H54 (cell line): Measurements from ENCODE around the gene NOM1.

Experiments used
- DNase-seq: peaks from one replicate; pipeline ENCODE4 v3.0.0; 2011; ENCODE audit warnings: low spot score, mixed read lengths; ENCODE audit not compliant: insufficient read length
- FAIRE-seq: peaks from 3 replicates; lab custom pipeline; 2011; peaks lifted over from hg19 to GRCh38; lab: Jason Lieb, UNC
- POLR2A ChIP-seq: IDR thresholded peaks from 2 replicates; pipeline ENCODE4 v1.6.1; 2011; ENCODE audit warnings: low read depth, mild to moderate bottlenecking, low read length

NOM1 gene

DNA sequence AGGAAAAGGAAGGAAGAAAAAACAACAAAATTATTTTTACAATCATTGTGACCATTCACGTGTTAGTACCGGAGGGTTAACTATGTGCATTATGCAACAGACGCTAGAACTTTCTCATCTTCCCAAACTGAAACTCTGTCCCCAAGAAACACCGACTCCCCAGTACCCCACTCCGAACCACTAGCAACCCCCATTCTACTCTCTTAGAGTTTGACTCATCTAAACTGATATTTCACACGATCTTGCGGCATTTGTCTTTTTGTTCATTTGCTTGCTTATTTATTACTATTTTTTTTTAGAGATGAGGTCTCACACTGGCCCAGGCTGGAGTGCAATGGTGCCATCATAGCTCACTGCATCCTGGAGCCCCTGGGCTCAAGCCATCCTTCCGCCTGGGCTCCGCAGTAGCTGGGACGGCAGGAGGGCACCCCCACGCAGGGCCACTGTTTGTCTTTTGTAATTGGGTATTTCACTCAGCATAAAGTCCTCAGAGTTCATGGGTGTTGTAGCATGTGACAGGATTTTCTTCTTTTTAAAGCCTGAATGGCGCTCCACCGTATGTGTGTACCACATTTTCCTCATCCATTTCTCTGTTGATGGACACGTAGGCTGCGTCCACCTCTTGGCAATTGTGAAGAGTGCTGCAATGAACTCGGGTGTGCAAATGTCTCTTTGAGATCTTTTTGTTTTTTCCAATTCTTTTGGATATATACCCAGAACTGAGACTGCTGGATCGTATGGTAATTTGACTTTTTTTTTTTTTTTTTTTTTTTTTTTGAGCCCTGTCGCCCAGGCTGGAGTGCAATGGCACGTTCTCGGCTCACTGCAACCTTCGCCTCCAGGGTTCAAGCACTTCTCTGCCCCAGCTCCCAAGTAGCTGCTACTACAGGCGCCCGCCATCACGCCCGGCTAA, 51.5 kb downstream of the NOM1 start:
- FAIRE-seq (no peak), DNase-seq (no peak)
- no peak for TF ChIP-seq POLR2A

DNA sequence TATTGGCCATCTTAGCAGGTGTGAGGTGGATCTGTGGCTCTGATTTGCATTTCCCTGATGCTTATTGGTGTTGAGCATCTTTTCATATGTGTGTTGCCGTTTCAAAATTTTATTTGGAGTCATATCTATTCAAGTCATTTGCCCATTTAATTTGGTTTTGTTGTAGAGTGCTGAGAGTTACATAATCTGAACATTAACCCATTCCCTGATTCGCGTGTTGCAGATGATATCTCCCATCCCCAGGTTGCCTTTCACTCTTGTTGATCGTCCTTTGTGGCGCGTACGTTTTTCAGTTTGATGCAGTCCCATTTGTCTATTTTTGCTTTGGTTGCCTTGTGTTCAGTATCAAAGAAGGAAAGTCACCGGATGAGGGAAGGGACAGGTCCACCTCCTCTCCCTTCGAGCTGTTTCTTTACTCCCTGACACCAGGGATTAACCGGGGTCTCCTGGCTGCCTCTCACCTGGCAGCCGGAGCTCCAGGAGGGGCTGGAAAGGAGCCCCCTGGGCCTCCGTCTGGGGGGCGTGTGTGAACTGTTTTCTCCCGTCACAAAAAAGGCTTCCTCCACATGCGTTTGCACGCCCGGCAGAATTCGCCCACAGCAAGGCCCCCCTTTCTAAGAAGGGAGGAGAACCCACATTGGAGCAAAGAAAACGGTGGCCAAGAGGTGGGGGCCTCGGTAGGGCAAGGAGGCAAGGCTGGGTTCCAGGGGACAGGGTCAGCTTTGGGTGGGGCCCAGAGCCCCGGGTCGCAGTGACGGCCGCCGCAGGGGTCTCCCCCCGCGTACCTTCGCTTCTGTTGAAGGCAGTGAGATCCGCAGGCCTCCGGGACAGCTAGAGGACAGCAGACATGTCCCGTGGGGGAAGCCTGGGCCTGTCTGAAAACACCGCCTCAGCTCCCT, 52.7 kb downstream of the NOM1 start:
- no peak for DNase-seq
- TF ChIP-seq POLR2A = no peak
- FAIRE-seq = no peak

DNA sequence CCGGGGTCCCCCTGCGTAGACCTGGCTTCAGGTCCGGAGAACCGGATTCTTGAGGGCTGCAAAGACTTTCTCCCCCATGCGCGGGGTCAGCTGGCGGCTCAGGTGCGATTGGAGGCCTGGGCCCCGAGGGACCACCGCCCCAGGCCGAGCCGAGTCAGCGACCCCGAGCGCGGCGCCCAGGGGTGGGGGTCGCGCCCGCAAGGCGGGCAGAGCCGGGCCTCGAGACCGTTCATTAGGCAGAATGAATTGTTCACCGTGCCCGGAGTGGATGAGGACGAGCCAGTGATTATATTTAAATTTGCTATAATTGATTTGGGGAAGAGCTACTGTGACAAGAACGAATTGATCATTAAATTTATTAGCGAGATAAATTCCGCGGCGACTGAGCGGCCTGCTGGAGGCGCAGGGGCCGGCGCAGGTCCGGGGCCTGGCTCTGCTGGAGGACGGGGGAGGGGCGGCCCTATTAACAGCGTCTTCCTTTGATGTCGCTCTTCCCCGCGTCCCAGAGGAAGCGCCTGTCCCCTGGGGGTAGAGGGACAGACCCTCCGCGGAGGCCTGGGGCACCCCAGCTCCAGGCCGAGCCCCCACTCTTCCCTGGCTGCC, 53.4 kb downstream of the NOM1 start:
- no peak for TF ChIP-seq POLR2A
- DNase-seq (no peak), FAIRE-seq (no peak)

DNA sequence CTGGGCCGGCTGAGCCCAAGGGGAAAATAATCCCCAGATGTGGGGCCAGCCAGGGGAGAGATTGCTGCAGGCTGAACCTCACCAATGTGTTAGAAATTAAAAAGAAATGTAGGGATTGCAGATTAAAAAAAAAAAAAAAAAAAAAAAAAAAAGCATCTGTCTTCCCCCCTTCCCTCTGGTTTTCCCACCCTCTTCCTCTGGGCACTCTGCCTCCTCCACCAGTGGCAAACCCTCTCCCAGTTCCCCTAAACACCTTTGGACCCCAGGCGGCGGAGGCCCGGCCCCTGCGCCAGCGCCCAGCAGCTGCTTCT, 53.9 kb downstream of the NOM1 start:
- no peak for FAIRE-seq
- DNase-seq = no peak
- TF ChIP-seq POLR2A = no peak

DNA sequence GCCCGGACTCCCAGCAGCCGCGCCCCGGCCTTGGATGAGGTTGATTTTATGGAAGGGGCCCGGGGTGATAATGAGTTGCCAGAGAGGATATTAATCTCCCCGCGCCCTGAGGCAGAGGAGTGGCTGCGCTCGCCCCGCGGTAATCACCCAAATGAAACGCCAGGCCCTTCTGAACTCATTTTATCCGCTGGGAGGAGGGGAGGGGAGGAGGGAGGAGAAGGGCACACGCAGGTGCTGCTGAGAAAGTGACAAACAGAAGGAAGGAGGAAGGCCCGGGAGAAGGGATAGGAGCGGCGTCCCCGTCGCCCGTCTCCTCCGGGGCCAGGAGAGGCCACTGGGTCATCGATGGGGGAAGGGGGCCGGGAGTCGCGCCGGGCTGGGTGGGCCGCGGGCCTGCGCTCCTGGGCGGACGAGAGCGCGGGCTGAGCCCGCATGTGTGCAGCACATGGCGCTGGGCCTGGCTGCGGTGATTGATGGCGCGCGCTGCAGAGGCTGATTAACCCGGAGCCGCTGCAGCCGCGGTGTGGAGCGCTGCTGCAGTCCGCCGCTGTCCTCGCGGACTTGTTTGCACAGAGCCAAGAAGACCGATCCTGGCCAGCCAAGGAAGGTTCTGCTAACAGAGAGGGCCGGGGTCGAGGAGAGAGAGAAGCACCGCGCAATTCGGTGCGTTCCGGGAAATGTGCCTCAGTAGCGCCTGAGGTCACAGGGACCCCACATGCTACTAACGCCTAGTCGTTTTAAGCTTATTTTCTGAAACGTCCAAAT, 54.4 kb downstream of the NOM1 start:
- FAIRE-seq = no peak
- no peak for TF ChIP-seq POLR2A
- DNase-seq = no peak

DNA sequence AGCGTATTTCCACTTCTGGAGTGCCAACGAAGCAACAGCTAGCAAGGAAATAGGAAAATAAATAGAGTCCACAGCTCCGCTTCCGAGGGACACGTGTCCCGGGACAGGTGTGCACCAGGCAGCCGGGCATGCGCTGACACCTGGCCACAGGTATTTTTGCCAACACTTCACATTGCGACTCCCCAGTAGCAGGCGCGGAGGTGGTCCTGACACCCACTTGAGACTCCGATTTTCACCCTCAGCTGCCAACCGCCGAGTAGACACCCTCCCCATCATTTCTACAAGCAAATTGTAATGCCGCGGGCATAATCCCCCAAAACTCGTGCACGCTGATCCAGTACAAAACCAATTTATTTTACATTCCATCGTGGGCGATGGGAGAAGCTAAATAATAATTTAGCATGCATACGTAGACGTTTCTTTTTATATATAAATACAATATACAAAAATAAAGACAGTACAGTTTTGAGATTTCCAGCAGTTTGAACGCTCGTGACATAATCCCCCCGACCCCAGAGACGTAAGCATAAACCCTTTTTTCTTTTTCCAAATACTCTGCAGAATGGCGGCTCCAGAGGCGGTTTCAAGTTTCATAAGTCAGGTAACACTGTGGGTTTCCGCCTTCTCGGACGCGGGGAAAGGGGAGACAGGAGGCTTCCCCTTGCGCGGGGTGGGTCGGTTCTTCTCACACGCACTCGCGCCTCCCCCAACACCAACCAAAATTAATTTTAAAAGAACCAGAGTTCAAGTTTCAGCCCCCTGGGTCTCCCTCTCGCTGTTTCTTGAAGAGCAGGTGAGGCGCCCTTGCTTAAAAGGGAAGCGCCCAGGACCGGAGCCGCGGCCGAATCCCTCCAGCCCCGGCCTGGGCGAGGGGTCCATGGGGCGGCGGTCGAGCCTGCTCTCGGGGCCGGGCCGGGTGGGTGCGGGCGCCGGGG, 55.3 kb downstream of the NOM1 start:
- FAIRE-seq (no peak), DNase-seq (no peak)
- no peak for TF ChIP-seq POLR2A

DNA sequence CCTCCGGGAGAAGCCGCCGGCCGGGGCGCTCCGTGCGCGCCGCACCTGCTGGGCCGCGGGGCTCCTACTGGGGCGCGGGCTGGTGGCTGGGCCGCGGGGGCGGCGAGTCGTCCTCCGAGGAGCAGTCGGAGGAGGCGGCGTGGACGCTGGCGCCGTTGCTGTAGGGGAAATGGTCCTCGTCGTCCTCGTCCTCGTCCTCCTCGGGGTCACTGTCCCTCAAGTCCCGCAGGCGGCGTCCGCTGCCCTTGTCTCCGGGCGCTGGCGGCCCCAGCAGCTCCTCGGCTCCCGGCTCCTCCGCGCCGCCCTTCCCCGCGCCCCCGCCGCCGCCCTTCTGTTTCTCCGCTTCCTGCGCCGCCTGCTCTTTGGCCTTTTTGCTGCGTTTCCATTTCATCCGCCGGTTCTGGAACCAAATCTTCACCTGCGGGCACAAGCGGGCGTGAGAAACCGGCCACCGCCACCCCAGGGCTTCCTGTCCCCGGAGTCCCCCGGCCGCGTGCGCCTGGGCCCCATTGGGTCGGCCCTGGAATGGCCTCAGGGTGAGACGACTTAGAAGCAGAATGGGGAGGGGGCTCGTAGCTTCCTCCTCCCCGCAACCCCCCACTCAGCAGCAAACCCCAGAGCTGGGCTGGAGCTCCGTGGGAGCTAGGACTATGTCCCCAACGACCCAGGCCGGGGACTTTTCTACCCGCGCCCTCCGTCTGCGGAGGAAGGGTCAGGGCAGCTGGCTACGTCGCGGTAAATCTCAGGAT, 56.1 kb downstream of the NOM1 start:
- no peak for TF ChIP-seq POLR2A
- DNase-seq (no peak), FAIRE-seq (no peak)

DNA sequence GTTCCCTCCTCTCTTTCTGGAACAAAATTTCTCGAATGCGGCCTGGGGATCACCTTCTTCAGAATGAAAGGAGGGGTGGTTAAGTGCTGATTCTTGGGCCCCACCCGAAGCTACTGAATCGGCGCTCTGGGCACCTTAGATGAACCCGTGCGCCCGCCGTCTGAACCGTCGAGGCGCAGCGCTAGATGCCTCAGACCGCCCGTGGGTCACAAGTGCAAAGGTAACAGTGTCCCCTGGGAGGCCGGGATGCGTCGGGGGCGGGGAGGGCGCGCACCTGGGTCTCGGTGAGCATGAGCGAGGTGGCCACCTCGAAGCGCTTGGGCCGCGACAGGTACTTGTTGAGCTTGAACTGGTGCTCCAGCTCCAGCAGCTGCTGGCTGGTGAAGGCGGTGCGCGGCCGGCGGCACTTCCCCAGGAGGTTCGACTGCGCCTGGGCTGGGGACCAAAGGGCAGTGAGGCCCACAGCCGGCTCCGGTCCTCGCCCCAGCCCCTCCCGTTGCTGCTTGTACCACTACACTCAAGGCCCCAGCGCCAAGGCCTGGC, 56.8 kb downstream of the NOM1 start:
- TF ChIP-seq POLR2A = no peak
- DNase-seq (no peak), FAIRE-seq (no peak)

DNA sequence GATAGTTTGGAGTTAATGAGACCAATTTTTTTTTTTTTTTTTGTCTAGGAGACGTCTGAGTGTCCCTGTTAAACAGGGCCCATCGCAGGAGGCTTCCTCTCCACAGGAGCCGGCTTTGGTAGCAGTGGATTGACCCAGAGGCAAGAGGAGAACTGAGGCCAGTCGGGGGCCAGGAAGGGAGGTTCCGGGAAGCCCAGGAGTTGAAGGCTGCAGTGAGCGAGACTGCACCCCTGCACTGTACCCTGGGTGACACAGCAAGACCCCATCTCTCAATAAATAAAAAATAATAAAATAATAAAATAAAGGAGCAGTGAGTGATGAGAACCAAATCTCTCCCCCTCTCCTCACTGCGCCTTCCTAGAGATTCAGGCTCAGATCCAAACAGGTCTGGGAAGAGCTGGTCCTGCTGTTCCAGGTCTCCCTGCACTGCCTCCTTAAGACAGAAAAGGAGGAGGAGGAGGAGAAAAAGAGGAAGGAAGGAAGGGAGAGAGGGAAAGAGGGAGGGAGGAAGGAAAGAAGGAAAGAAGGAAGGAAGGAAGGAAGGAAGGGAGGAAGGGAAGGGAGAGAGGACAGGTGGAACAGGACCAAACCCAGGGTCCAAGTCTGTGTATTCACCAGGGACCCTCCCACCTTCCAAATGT, 57.4 kb downstream of the NOM1 start:
- no peak for DNase-seq
- TF ChIP-seq POLR2A = no peak
- FAIRE-seq = no peak

DNA sequence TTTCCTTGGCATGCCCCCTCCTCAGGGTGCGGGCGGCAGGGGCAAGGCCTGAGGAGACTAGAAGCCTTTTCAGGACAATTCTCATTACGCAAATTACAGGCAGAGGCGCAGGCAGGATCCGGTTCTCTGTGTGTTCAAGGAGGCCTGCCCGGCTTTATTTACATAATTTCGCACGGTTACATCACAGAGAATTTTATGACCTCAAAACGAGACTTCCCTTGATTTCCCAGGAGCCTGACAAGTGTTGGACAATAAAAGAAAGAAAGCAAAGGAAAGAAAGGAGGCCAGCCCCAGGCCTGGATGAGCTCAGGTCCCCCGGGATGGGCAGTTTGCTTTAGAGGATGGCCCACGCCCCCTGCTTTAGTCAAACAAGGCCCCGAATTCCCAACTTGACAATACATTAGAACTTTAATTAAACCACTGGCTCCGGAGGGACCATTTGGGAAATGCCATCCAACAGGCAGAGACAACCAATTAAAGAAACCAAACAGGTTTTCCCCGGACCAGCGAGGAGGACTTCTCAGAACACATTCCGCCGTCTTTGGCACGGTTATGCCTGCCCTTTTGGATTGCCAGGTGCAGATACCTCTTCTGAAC, 58.1 kb downstream of the NOM1 start:
- no peak for TF ChIP-seq POLR2A
- FAIRE-seq (no peak), DNase-seq (no peak)
